ENCODE measurements around the gene CASP2. TPM values are rescaled to one million over a fixed set of nuclear protein-coding genes. Genes with fewer than 3 reads are reported as not detected.

The CASP2 gene
- total RNA-seq, 6 experiments from 2014 or later = 22.4 to 29.6 (median 25.0) TPM

- Mint-ChIP-seq H3K4me1 (ENCODE audit: low read depth) (peaks cover 22% of the 10 kb centered on the region), H3K4me3 (no peak overlapping the region), H3K9me3 (no peaks in the 10 kb centered on the region), H3K27me3 (ENCODE audit: insufficient read depth) (peaks cover 3% of the 10 kb centered on the region; the same call in 1 of the 2 replicates), H3K36me3 (ENCODE audit: low read depth) (no peaks in the 10 kb centered on the region), H3K27ac (no peak overlapping the region)
- no peak for DNase-seq
- TF ChIP-seq CTCF (IDR thresholded peaks at IDR 0.05) = no peak
These were observed 8.0 kb upstream of the CASP2 start for GRCh38 chr7:143280160-143280559.

DNA sequence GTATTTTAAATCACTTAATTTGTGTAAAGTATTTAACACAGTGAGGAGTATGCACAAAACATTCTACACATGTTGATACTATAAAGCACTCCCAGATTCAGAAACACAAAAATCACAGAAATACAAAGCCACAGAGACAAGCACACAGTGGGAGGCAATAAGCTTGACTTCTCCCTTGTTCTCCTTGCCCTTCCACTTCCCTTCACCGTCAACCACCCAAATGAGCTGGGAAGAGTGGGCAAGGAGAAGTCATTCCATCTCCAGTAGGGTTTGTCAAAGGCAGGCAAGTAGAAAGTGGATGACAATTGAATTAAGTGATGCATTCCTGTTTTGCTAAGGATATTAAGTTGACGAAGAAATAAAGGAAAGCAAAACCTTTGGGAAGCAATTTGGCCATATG, 7.6 kb upstream of the CASP2 start:
- DNase-seq = no peak
- TF ChIP-seq CTCF (IDR thresholded peaks at IDR 0.05) = no peak
- no peaks in the 10 kb centered on the region for H3K9me3 Mint-ChIP-seq
- H3K27ac Mint-ChIP-seq = no peak overlapping the region
- no peak overlapping the region for H3K4me3 Mint-ChIP-seq
- H3K36me3 Mint-ChIP-seq (ENCODE audit: low read depth) = no peaks in the 10 kb centered on the region
- H3K4me1 Mint-ChIP-seq (ENCODE audit: low read depth) = peaks cover 26% of the 10 kb centered on the region
- H3K27me3 Mint-ChIP-seq (ENCODE audit: insufficient read depth) = peaks cover 6% of the 10 kb centered on the region; the same call in 1 of the 2 replicates

GRCh38 chr7:143281529-143281928, 6.6 kb upstream of the CASP2 start:
- Mint-ChIP-seq H3K27me3 (ENCODE audit: insufficient read depth) (peaks cover 6% of the 10 kb centered on the region; the same call in 1 of the 2 replicates), H3K36me3 (ENCODE audit: low read depth) (no peaks in the 10 kb centered on the region), H3K9me3 (no peaks in the 10 kb centered on the region), H3K4me3 (no peak overlapping the region), H3K4me1 (ENCODE audit: low read depth) (peaks cover 30% of the 10 kb centered on the region), H3K27ac (no peak overlapping the region)
- DNase-seq = no peak
- TF ChIP-seq CTCF (IDR thresholded peaks at IDR 0.05) = no peak

- Mint-ChIP-seq H3K27ac (no peak overlapping the region), H3K36me3 (ENCODE audit: low read depth) (no peaks in the 10 kb centered on the region), H3K27me3 (ENCODE audit: insufficient read depth) (peaks cover 6% of the 10 kb centered on the region; the same call in 1 of the 2 replicates), H3K9me3 (no peaks in the 10 kb centered on the region), H3K4me1 (ENCODE audit: low read depth) (peaks cover 30% of the 10 kb centered on the region), H3K4me3 (no peak overlapping the region)
- no peak for DNase-seq
- no peak for TF ChIP-seq CTCF (IDR thresholded peaks at IDR 0.05)
These were observed 6.0 kb upstream of the CASP2 start for GRCh38 chr7:143282124-143282523.

DNA sequence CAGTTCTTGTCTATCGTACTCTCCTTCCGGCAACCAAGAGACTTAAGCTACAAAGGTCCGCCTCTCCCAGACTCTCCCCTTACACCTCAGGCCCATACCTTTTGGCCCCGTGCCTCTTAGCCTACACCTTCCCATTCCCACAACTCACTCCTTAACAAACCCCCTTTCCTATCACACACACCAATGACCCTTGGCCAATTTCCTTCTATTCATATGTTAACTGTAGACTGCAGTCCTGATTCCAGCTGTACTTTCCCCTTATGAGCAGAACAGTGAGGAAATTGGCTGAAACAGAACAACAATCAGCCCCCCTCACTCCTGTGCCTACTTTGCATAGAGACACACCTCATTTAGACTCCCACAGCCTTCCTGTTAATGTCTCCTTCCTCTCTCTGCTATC, 4.8 kb upstream of the CASP2 start:
- H3K27ac Mint-ChIP-seq = no peak overlapping the region

More for the DNA sequence above, 4.8 kb upstream of the CASP2 start:
- peaks cover 4% of the 10 kb centered on the region; the same call in 1 of the 2 replicates for H3K9me3 Mint-ChIP-seq
- no peak for TF ChIP-seq CTCF (IDR thresholded peaks at IDR 0.05)
- peaks cover 5% of the 10 kb centered on the region for H3K36me3 Mint-ChIP-seq (ENCODE audit: low read depth)
- H3K4me3 Mint-ChIP-seq = no peak overlapping the region
- DNase-seq = no peak
- H3K4me1 Mint-ChIP-seq (ENCODE audit: low read depth) = peaks cover 36% of the 10 kb centered on the region
- peaks cover 6% of the 10 kb centered on the region; the same call in 1 of the 2 replicates for H3K27me3 Mint-ChIP-seq (ENCODE audit: insufficient read depth)
